Left forelimb (tissue), 1 donor: ENCODE results near the gene ENHO.
"Not testable (repeated sequence)": the region's sequence is repeated elsewhere in the genome, so short reads cannot be mapped to it uniquely, and the experiment has no call there.

Experiments
- DNase-seq: peaks from one replicate; pipeline ENCODE4 v3.0.0-alpha.2; 2018; ENCODE audit warnings: low spot score

The ENHO gene

GRCh38 chr9:34555500-34555899, 32.7 kb upstream of the ENHO start:
- no peak for DNase-seq

- DNase-seq, result no peak
Observed at GRCh38 chr9:34555002-34555348, 32.2 kb upstream of the ENHO start.

GRCh38 chr9:34554211-34555001, 31.6 kb upstream of the ENHO start:
- DNase-seq, result no peak

GRCh38 chr9:34553511-34554021, 30.8 kb upstream of the ENHO start:
- DNase-seq, result no peak

- no peak for DNase-seq
Observed at GRCh38 chr9:34552986-34553385, 30.2 kb upstream of the ENHO start.

GRCh38 chr9:34552606-34552981, 29.8 kb upstream of the ENHO start:
- no peak for DNase-seq

- no peak for DNase-seq
Observed at GRCh38 chr9:34551751-34552605, 29.2 kb upstream of the ENHO start.

- DNase-seq, result no peak
Observed at GRCh38 chr9:34550681-34551270, 28.0 kb upstream of the ENHO start.

- no peak for DNase-seq
Observed at GRCh38 chr9:34550016-34550680, 27.4 kb upstream of the ENHO start.

GRCh38 chr9:34549407-34549732, 26.6 kb upstream of the ENHO start:
- DNase-seq, result no peak

GRCh38 chr9:34547960-34548611, 25.3 kb upstream of the ENHO start:
- peak; percentile 85 for DNase-seq

GRCh38 chr9:34546834-34547827, 24.3 kb upstream of the ENHO start:
- DNase-seq, result no peak

- DNase-seq, result no peak
Observed at GRCh38 chr9:34546102-34546833, 23.5 kb upstream of the ENHO start.

GRCh38 chr9:34545497-34545896, 22.7 kb upstream of the ENHO start:
- no peak for DNase-seq

- DNase-seq, result no peak
Observed at GRCh38 chr9:34544035-34544434, 21.2 kb upstream of the ENHO start.

GRCh38 chr9:34541540-34541939, 18.8 kb upstream of the ENHO start:
- DNase-seq, result no peak

- DNase-seq, result no peak
Observed at GRCh38 chr9:34540827-34541226, 18.0 kb upstream of the ENHO start.

- DNase-seq, result no peak
Observed at GRCh38 chr9:34536685-34537084, 13.9 kb upstream of the ENHO start.

- not testable (repeated sequence) for DNase-seq
Observed at GRCh38 chr9:34532041-34532440, 9.3 kb upstream of the ENHO start.

- no peak for DNase-seq
Observed at GRCh38 chr9:34526026-34526425, 3.2 kb upstream of the ENHO start.
